ENCODE measurements around the gene SEMA4F. TPM values are rescaled to one million over a fixed set of nuclear protein-coding genes. Genes with fewer than 3 reads are reported as not detected.
A peak's percentile ranks its signal among the peaks of the same experiment; 100 is the strongest.
"Not testable (repeated sequence)": the region's sequence is repeated elsewhere in the genome, so short reads cannot be mapped to it uniquely, and the experiment has no call there.

SEMA4F gene, protein sequence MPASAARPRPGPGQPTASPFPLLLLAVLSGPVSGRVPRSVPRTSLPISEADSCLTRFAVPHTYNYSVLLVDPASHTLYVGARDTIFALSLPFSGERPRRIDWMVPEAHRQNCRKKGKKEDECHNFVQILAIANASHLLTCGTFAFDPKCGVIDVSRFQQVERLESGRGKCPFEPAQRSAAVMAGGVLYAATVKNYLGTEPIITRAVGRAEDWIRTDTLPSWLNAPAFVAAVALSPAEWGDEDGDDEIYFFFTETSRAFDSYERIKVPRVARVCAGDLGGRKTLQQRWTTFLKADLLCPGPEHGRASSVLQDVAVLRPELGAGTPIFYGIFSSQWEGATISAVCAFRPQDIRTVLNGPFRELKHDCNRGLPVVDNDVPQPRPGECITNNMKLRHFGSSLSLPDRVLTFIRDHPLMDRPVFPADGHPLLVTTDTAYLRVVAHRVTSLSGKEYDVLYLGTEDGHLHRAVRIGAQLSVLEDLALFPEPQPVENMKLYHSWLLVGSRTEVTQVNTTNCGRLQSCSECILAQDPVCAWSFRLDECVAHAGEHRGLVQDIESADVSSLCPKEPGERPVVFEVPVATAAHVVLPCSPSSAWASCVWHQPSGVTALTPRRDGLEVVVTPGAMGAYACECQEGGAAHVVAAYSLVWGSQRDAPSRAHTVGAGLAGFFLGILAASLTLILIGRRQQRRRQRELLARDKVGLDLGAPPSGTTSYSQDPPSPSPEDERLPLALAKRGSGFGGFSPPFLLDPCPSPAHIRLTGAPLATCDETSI
- total RNA-seq, result 5.5 and 6.4 TPM in 2 replicates

GRCh38 chr2:74653985-74654882, at the start of gene SEMA4F:
Gene SEMA4F (plus strand): TSS chr2:74654247. CDS start chr2:74654377, 130 bp downstream.
- DNase-seq (ENCODE audit: low read depth, low spot score), result peak; percentile 69

- no peak for DNase-seq (ENCODE audit: low read depth, low spot score)
Measured at GRCh38 chr2:74606927-74607326, 47.1 kb upstream of the SEMA4F start.

DNA sequence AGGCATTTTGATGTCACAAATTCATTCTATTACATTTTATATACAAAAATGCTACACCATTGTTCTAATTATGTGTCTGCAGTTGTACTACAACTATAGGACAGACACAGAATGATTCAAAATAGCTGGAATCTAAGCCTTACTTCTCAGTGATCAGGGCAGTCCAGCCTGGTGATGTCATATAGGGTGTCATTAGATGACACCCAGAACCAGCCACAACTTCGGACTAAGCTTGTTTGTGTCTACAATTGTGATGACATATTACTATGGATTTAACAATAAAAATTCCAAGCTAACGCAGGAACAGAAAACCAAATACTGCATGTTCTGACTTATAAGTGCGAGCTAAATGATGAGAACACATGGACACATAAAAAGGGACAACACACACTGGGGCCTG, 36.9 kb upstream of the SEMA4F start:
- DNase-seq (ENCODE audit: low read depth, low spot score), result no peak

DNA sequence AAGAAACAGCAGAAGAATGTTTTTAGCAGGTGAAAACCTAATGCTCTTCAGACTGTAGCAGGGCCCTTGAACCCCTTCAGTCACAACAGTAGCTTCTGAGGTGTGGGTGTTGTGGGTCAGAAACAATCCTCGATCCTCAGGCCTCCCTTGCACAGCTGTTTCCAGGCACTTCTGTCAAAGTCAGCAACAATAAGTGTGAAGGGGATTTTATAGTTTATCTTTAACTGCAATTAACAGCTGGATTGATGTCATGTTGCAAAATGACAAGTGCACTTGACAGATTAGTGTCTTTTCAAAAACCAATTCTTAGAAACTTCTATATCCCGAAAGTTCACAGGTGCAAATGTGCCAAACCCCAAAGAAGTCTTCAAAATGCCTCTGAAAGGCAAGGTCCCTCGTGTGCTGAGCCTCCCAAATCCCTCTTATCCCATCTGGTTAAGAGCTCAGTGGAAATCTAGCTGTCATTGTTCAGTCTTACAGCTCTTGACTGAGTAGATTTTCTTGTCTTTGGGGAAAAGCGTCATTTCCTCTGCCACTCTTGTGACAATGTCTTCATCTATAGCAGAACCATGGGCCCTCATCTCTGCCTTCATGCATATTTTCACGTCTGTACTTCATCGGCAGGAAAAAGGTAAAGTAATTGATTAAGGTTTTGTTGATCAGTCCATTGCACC, 35.5 kb upstream of the SEMA4F start:
- DNase-seq (ENCODE audit: low read depth, low spot score), result no peak

- no peak for DNase-seq (ENCODE audit: low read depth, low spot score)
Measured at GRCh38 chr2:74619651-74620297, 34.3 kb upstream of the SEMA4F start.

GRCh38 chr2:74620671-74621070, 33.4 kb upstream of the SEMA4F start:
- no peak for DNase-seq (ENCODE audit: low read depth, low spot score)

- no peak for DNase-seq (ENCODE audit: low read depth, low spot score)
Measured at GRCh38 chr2:74625658-74626425, 28.2 kb upstream of the SEMA4F start.

- no peak for DNase-seq (ENCODE audit: low read depth, low spot score)
Measured at GRCh38 chr2:74628538-74629105, 25.4 kb upstream of the SEMA4F start.

DNA sequence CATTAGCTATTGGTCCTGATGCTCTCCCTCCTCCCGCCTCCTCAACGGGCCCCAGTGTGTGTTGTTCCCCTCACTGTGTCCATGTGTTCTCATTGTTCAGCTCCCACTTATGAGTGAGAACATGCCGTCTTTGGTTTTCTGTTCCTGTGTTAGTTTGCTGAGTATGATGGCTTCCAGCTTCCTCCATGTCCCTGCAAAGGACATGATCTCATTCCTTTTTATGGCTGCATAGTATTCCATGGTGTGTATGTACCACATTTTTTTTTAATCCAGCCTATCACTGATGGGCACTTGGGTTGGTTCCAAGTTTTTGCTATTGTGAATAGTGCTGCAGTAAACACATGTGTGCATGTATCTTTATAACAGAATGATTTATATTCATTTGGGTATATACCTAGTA, 23.6 kb upstream of the SEMA4F start:
- not testable (repeated sequence) for DNase-seq (ENCODE audit: low read depth, low spot score)

GRCh38 chr2:74632209-74632938, 21.7 kb upstream of the SEMA4F start:
- DNase-seq (ENCODE audit: low read depth, low spot score), result no peak

GRCh38 chr2:74632939-74633312, 21.1 kb upstream of the SEMA4F start:
- DNase-seq (ENCODE audit: low read depth, low spot score), result no peak

- no peak for DNase-seq (ENCODE audit: low read depth, low spot score)
Measured at GRCh38 chr2:74639550-74639949, 14.5 kb upstream of the SEMA4F start.

GRCh38 chr2:74645344-74645743, 8.7 kb upstream of the SEMA4F start:
- no peak for DNase-seq (ENCODE audit: low read depth, low spot score)

DNA sequence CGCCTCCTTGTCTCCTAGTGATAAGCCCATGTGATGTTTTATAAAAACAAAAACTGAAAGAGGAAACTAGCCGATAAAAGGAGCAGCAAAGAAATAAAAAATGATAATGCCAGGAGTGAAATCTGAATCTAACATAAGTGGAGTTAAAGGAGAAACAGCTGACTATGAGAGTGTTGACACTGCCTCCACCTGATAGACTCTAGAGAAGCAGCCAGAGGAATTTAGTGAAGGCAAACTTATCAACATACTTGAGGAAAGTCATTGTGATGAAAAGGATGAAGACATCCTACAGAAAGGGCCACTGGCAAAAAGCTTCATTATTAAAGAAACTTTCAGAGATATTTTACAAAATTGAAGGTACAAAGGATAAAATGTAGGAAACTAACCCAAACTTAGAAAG, 7.8 kb upstream of the SEMA4F start:
- DNase-seq (ENCODE audit: low read depth, low spot score), result no peak

- no peak for DNase-seq (ENCODE audit: low read depth, low spot score)
Measured at GRCh38 chr2:74646834-74647482, 7.1 kb upstream of the SEMA4F start.

DNA sequence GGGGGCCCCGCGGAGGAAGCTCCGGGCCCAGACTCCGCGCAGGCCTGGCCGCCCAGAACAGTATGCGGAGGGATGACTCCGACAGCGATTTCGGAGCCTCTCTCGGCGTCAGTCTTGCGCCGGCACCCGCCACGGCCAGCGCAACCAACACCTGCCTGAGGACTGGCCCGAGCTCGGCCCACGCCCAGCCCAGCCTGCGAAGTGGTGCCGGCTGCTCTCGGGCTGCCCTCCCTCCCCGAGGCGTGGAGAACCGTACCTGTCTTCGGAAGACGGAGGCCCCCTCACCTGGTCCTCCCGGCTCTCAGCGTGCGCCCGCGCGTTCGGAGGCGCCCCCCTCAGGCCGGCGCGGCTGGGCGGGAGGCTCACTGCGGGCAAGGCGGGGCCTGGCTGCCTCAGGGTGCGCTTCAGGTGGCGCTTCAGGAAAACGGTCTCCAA, 6.0 kb upstream of the SEMA4F start, which contains the start of gene M1AP:
M1AP (minus strand) TSS at position 322 of the 435 bp plus-strand sequence. CDS start 8,055 bp downstream, outside the sequence.
- DNase-seq (ENCODE audit: low read depth, low spot score), result no peak

DNA sequence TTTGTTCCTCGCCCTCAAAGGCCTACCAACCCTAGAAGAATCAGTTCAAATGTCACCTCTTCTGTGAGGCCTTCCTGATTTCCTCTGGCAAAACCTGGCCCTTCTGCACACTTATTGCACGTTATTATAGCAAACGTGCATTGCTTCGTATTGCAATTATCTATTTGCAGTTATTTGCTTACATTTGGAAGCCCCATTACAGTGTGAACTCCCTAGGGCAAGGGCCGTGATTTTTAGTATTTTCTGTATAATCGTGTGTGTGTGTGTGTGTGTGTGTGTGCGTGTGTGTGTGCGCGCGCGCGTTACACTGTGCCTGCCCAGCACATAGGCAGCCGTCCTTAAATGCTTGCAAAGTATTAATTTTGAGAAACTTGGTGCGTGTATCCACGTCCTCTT, 460 bp upstream of the SEMA4F start:
- no peak for DNase-seq (ENCODE audit: low read depth, low spot score)

- DNase-seq (ENCODE audit: low read depth, low spot score), result no peak
Measured at GRCh38 chr2:74655579-74655978, 1.5 kb downstream of the SEMA4F start.
